WTC11 (cell line): ENCODE measurements around the gene RABGGTA. TPM values are rescaled to one million over a fixed set of nuclear protein-coding genes. Genes with fewer than 3 reads are reported as not detected.

Source experiments
- ATAC-seq: fragments of 200-7000 bp; cut with Tn5 transposase; 2 replicates; pipeline ENCODE4 v1.10.0; 2021; ENCODE audit warnings: mild to moderate bottlenecking, moderate library complexity
- CTCF ChIA-PET: fragments of 300-600 bp; sonication (Branson Sonifier 250); formaldehyde crosslinking; loops from one replicate; lab custom pipeline; 2021; ENCODE audit warnings: antibody characterized with exemption; lab: Charles Lee
- POLR2A ChIA-PET: fragments of 350-600 bp; sonication (Branson Sonifier 250); formaldehyde crosslinking; loops from one replicate; lab custom pipeline; 2021; ENCODE audit warnings: antibody characterized with exemption; lab: Charles Lee
- DNase-seq: peaks from one replicate; pipeline ENCODE4 v3.0.0; 2021; ENCODE audit warnings: low spot score
- H3K27ac Mint-ChIP-seq: 2 replicates; pipeline ENCODE4 v1.8.0; 2021; ENCODE audit warnings: mixed read lengths
- H3K27me3 Mint-ChIP-seq: 2 replicates; pipeline ENCODE4 v1.8.0; 2021; ENCODE audit warnings: low read depth, mild to moderate bottlenecking, moderate library complexity, mixed read lengths
- H3K36me3 Mint-ChIP-seq: 2 replicates; pipeline ENCODE4 v1.8.0; 2021; ENCODE audit warnings: mixed read lengths
- H3K4me1 Mint-ChIP-seq: 2 replicates; pipeline ENCODE4 v1.8.0; 2022; ENCODE audit warnings: mixed read lengths
- H3K4me3 Mint-ChIP-seq: 2 replicates; pipeline ENCODE4 v1.8.0; 2021; ENCODE audit warnings: mild to moderate bottlenecking, moderate library complexity, mixed read lengths
- H3K9me3 Mint-ChIP-seq: 2 replicates; pipeline ENCODE4 v1.8.0; 2021; ENCODE audit warnings: mixed read lengths
- ATF1 ChIP-seq: sonication (generic); formaldehyde crosslinking; IDR thresholded peaks from 2 replicates; pipeline ENCODE4 v1.8.1; 2023; ENCODE audit warnings: mild to moderate bottlenecking, moderate library complexity, missing genetic modification reagents
- CREB1 ChIP-seq: sonication (generic); formaldehyde crosslinking; IDR thresholded peaks from 2 replicates; pipeline ENCODE4 v1.8.0; 2023; ENCODE audit warnings: mild to moderate bottlenecking, missing genetic modification reagents
- ELF4 ChIP-seq: sonication (generic); formaldehyde crosslinking; IDR thresholded peaks from 2 replicates; pipeline ENCODE4 v1.8.1; 2022; ENCODE audit warnings: low read depth, mild to moderate bottlenecking, moderate library complexity, missing genetic modification reagents
- FOXJ3 ChIP-seq: sonication (generic); formaldehyde crosslinking; IDR thresholded peaks from 2 replicates; pipeline ENCODE4 v1.9.0; 2021; ENCODE audit warnings: missing genetic modification reagents, mild to moderate bottlenecking, borderline replicate concordance
- FOXP1 ChIP-seq: sonication (generic); formaldehyde crosslinking; IDR thresholded peaks from 2 replicates; pipeline ENCODE4 v1.8.0; 2022; ENCODE audit warnings: missing genetic modification reagents, mild to moderate bottlenecking, moderate library complexity, borderline replicate concordance
- GABPB1 ChIP-seq: sonication (generic); formaldehyde crosslinking; IDR thresholded peaks from 2 replicates; pipeline ENCODE4 v1.8.1; 2023; ENCODE audit warnings: mild to moderate bottlenecking, missing genetic modification reagents
- GTF2I ChIP-seq: fragments of 250-450 bp; sonication (Bioruptor Pico); conservative IDR thresholded peaks from 2 replicates; pipeline ENCODE4 v1.4.0; 2021; ENCODE audit warnings: mild to moderate bottlenecking
- HMGA2 ChIP-seq: fragments of 250-450 bp; sonication (Bioruptor Pico); IDR thresholded peaks from 2 replicates; pipeline ENCODE4 v1.4.0; 2021; ENCODE audit warnings: mild to moderate bottlenecking, moderate library complexity
- NR2C2 ChIP-seq: sonication (generic); formaldehyde crosslinking; IDR thresholded peaks from 2 replicates; pipeline ENCODE4 v1.8.0; 2022; ENCODE audit warnings: mild to moderate bottlenecking, missing genetic modification reagents
- OVOL2 ChIP-seq: fragments of 250-450 bp; sonication (Bioruptor Pico); IDR thresholded peaks from 2 replicates; pipeline ENCODE4 v1.9.0; 2021; ENCODE audit warnings: mild to moderate bottlenecking, borderline replicate concordance
- PREB ChIP-seq: sonication (generic); formaldehyde crosslinking; IDR thresholded peaks from 2 replicates; pipeline ENCODE4 v1.8.1; 2022; ENCODE audit warnings: mild to moderate bottlenecking, missing genetic modification reagents, moderate library complexity, borderline replicate concordance
- TP53 ChIP-seq: sonication (generic); formaldehyde crosslinking; IDR thresholded peaks from 2 replicates; pipeline ENCODE4 v1.8.1; 2023; ENCODE audit warnings: mild to moderate bottlenecking, missing genetic modification reagents
- ZBTB43 ChIP-seq: sonication (generic); formaldehyde crosslinking; IDR thresholded peaks from 2 replicates; pipeline ENCODE4 v1.8.1; 2023; ENCODE audit warnings: mild to moderate bottlenecking, missing genetic modification reagents
- ZNF317 ChIP-seq: sonication (generic); formaldehyde crosslinking; IDR thresholded peaks from 2 replicates; pipeline ENCODE4 v1.8.1; 2023; ENCODE audit warnings: low read depth, mild to moderate bottlenecking, moderate library complexity, missing genetic modification reagents, borderline replicate concordance
- ZNF396 ChIP-seq: fragments of 250-450 bp; sonication (Bioruptor Pico); IDR thresholded peaks from 2 replicates; pipeline ENCODE4 v1.8.0; 2021; ENCODE audit warnings: mild to moderate bottlenecking, moderate library complexity, borderline replicate concordance
- ZNF416 ChIP-seq: fragments of 250-450 bp; sonication (Bioruptor Pico); IDR thresholded peaks from 2 replicates; pipeline ENCODE4 v1.9.0; 2021; ENCODE audit warnings: mild to moderate bottlenecking, inconsistent platforms
- total RNA-seq: library from RNA; stranded (reverse); gene quantifications from 3 replicates; pipeline ENCODE4 v1.2.3, GENCODE V29; 2021
- TF ChIP-seq, protein P1 (sequence below): fragments of 250-450 bp; sonication (Bioruptor Pico); IDR thresholded peaks from 2 replicates; pipeline ENCODE4 v1.9.0; 2021; ENCODE audit warnings: mild to moderate bottlenecking
- TF ChIP-seq, protein P2 (sequence below): sonication (generic); formaldehyde crosslinking; IDR thresholded peaks from 2 replicates; pipeline ENCODE4 v1.8.1; 2023; ENCODE audit warnings: mild to moderate bottlenecking, missing genetic modification reagents, borderline replicate concordance
- TF ChIP-seq, protein P3 (sequence below): sonication (generic); formaldehyde crosslinking; IDR thresholded peaks from 2 replicates; pipeline ENCODE4 v1.8.0; 2022; ENCODE audit warnings: mild to moderate bottlenecking, missing genetic modification reagents
- TF ChIP-seq, protein P4 (sequence below): sonication (generic); formaldehyde crosslinking; IDR thresholded peaks from 2 replicates; pipeline ENCODE4 v1.8.1; 2022; ENCODE audit warnings: mild to moderate bottlenecking, moderate library complexity, missing genetic modification reagents

The RABGGTA gene
- total RNA-seq, 1 experiment from 2014 or later, result 27.1 TPM

DNA sequence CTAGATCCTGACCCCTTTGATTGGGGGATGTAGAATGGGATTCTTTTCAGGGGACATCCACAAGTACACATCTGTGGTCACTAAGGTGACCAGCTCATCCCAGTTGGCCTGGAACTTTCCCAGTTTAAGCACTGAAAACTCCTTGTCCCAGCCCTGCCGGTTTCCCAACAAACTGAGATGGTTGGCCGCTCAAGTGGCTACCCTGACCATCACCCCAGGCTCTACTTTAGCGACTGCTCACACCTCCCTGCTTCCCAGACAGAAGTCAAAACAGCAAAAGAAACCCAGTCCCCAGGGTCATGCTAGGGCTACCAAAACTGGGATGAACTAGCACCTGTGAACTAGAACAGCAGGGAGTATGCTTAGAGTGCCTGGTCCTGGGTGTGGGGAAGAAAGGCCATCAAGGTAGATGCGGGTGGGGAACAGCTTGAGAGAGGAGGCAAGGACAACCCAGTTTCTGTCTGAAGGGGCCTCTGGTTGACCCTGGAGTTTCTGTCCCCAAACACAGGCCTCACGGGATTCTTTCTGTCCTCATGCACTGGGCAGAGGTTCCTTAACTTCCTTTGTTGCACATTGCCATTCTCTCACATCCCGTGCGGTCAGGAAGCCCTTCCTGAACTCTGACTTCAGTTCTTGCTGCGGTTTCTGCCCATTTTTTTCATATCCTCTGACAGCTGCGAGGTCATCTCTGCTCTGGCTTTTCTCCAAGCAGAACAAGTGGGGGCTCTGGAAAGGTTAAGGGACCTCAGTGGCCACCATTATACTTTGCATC lies 41.5 kb upstream of the RABGGTA start:
- Mint-ChIP-seq H3K27ac (no peak overlapping the region), H3K9me3 (no peaks in the 10 kb centered on the region), H3K27me3 (peaks cover 60% of the 10 kb centered on the region), H3K4me3 (no peak overlapping the region), H3K36me3 (peaks cover 5% of the 10 kb centered on the region)
- ChIA-PET POLR2A (no interaction called here), CTCF (interaction anchor here (4.2 kb wide), 1 partner anchor 119 kb away, joined by 18 read pairs; no protein-coding TSS in a partner anchor)
- no peak for DNase-seq
- TF ChIP-seq ZBTB43 (CRISPR knock-in tag), result no peak
- TF ChIP-seq, protein P1, sequence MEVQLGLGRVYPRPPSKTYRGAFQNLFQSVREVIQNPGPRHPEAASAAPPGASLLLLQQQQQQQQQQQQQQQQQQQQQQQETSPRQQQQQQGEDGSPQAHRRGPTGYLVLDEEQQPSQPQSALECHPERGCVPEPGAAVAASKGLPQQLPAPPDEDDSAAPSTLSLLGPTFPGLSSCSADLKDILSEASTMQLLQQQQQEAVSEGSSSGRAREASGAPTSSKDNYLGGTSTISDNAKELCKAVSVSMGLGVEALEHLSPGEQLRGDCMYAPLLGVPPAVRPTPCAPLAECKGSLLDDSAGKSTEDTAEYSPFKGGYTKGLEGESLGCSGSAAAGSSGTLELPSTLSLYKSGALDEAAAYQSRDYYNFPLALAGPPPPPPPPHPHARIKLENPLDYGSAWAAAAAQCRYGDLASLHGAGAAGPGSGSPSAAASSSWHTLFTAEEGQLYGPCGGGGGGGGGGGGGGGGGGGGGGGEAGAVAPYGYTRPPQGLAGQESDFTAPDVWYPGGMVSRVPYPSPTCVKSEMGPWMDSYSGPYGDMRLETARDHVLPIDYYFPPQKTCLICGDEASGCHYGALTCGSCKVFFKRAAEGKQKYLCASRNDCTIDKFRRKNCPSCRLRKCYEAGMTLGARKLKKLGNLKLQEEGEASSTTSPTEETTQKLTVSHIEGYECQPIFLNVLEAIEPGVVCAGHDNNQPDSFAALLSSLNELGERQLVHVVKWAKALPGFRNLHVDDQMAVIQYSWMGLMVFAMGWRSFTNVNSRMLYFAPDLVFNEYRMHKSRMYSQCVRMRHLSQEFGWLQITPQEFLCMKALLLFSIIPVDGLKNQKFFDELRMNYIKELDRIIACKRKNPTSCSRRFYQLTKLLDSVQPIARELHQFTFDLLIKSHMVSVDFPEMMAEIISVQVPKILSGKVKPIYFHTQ (CRISPR knock-in tag), result no peak
- TF ChIP-seq, all 79 proteins: peak for 0
- peaks cover 12% of the 10 kb centered on the region for H3K4me1 Mint-ChIP-seq
- ATAC-seq, result no peak

DNA sequence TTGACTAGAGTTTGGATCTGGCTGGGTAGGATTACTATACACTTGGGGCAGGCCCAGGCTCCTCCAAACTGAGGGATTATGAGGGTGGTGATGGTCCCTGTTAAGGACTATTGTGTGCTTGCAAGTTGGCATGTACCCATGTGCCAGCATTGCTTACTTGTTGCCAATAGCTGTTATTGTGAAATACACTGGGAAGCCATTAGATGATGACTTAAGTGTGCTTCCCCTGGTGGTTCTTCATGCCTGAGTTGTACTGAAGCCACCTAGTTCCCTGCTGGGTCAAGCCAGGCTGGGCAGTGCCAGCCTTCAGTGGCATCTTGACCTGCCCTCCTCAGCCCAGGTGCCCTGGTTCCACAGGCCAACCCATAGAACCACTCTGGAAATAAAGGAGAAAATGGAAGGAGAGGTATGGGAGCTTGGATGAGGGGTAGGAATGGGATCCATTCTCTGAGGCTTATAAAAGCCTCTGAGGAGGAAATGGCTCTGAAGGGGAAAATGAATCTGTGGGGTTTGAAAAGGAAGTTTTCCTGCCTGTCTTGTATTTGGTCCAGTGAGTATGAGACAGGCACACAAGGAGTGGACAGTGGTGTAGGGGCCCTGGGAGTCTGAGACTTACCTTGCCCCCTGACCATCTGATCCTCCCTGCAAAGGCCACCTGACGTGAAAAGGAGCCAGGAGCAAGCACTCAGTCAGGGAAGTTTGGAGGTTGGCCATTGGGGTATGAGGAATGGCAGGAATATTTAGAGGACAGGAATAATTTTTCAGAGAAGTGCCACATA lies 40.6 kb upstream of the RABGGTA start:
- Mint-ChIP-seq H3K4me3 (peak overlapping the region; percentile 47; the same call in 1 of the 2 replicates), H3K4me1 (peaks cover 15% of the 10 kb centered on the region)

More for the DNA sequence above, 40.6 kb upstream of the RABGGTA start:
- ATAC-seq (no peak), DNase-seq (no peak)
- POLR2A ChIA-PET, result interaction anchor here (0.7 kb wide), 1 partner anchor 36 kb away, joined by 3 read pairs; no protein-coding TSS in a partner anchor
- TF ChIP-seq TP53, result no peak
- no peak for TF ChIP-seq NR2C2
- no peak for TF ChIP-seq ATF1 (CRISPR knock-in tag)
- TF ChIP-seq GABPB1 (CRISPR knock-in tag), result no peak
- no peak for TF ChIP-seq GTF2I
- no peak for TF ChIP-seq ZNF396 (CRISPR knock-in tag)
- TF ChIP-seq, protein P2, sequence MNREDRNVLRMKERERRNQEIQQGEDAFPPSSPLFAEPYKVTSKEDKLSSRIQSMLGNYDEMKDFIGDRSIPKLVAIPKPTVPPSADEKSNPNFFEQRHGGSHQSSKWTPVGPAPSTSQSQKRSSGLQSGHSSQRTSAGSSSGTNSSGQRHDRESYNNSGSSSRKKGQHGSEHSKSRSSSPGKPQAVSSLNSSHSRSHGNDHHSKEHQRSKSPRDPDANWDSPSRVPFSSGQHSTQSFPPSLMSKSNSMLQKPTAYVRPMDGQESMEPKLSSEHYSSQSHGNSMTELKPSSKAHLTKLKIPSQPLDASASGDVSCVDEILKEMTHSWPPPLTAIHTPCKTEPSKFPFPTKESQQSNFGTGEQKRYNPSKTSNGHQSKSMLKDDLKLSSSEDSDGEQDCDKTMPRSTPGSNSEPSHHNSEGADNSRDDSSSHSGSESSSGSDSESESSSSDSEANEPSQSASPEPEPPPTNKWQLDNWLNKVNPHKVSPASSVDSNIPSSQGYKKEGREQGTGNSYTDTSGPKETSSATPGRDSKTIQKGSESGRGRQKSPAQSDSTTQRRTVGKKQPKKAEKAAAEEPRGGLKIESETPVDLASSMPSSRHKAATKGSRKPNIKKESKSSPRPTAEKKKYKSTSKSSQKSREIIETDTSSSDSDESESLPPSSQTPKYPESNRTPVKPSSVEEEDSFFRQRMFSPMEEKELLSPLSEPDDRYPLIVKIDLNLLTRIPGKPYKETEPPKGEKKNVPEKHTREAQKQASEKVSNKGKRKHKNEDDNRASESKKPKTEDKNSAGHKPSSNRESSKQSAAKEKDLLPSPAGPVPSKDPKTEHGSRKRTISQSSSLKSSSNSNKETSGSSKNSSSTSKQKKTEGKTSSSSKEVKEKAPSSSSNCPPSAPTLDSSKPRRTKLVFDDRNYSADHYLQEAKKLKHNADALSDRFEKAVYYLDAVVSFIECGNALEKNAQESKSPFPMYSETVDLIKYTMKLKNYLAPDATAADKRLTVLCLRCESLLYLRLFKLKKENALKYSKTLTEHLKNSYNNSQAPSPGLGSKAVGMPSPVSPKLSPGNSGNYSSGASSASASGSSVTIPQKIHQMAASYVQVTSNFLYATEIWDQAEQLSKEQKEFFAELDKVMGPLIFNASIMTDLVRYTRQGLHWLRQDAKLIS, result no peak
- no peak for TF ChIP-seq CREB1 (CRISPR knock-in tag)
- no peak for TF ChIP-seq ZBTB43 (CRISPR knock-in tag)
- TF ChIP-seq ELF4 (CRISPR knock-in tag), result no peak
- no peak for TF ChIP-seq ZNF317 (CRISPR knock-in tag)
- no peak for TF ChIP-seq PREB (CRISPR knock-in tag)
- TF ChIP-seq FOXP1 (CRISPR knock-in tag), result no peak
- TF ChIP-seq, protein P3, sequence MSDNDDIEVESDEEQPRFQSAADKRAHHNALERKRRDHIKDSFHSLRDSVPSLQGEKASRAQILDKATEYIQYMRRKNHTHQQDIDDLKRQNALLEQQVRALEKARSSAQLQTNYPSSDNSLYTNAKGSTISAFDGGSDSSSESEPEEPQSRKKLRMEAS (CRISPR knock-in tag), result no peak
- no peak for TF ChIP-seq OVOL2 (CRISPR knock-in tag)
- TF ChIP-seq ZNF416 (CRISPR knock-in tag), result no peak
- no peak for TF ChIP-seq FOXJ3 (CRISPR knock-in tag)
- no peak for TF ChIP-seq HMGA2 (CRISPR knock-in tag)
- TF ChIP-seq, protein P4, sequence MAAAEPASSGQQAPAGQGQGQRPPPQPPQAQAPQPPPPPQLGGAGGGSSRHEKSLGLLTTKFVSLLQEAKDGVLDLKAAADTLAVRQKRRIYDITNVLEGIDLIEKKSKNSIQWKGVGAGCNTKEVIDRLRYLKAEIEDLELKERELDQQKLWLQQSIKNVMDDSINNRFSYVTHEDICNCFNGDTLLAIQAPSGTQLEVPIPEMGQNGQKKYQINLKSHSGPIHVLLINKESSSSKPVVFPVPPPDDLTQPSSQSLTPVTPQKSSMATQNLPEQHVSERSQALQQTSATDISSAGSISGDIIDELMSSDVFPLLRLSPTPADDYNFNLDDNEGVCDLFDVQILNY (CRISPR knock-in tag), result no peak
- CTCF ChIA-PET, result interaction anchor here (1.0 to 6.8 kb wide), 9 partner anchors 12 to 197 kb away, joined by 3 to 97 read pairs (median 18); partner anchors contain the start of genes ADCY4, DCAF11, DHRS1 and NOP9
- H3K27me3 Mint-ChIP-seq, result peaks cover 51% of the 10 kb centered on the region
- no peak overlapping the region for H3K27ac Mint-ChIP-seq
- no peaks in the 10 kb centered on the region for H3K9me3 Mint-ChIP-seq
- H3K36me3 Mint-ChIP-seq, result peaks cover 5% of the 10 kb centered on the region
